SK-N-MC (cell line): Measurements from ENCODE around the gene IFNA10.
"Not testable (repeated sequence)": the region's sequence is repeated elsewhere in the genome, so short reads cannot be mapped to it uniquely, and the experiment has no call there.

Experiments used
- DNase-seq: peaks from one replicate; pipeline ENCODE4 v3.0.0-alpha.2; 2011; ENCODE audit warnings: low read depth, low spot score
- H3K27ac ChIP-seq: fragments of 200-600 bp; sonication (generic); 2 replicates; pipeline ENCODE4 v1.5.1; 2016; ENCODE audit warnings: mixed run types
- H3K36me3 ChIP-seq: fragments of 200-600 bp; sonication (generic); 2 replicates; pipeline ENCODE4 v1.6.1; 2017; ENCODE audit warnings: antibody characterized with exemption, low read length, mixed read lengths; ENCODE audit not compliant: insufficient read depth
- H3K4me3 ChIP-seq: fragments of 200-600 bp; sonication (generic); 2 replicates; pipeline ENCODE4 v1.5.1; 2016
- H3K9ac ChIP-seq: fragments of 200-600 bp; sonication (generic); 2 replicates; pipeline ENCODE4 v1.8.0; 2017; ENCODE audit warnings: mixed run types, mixed read lengths; ENCODE audit not compliant: insufficient read length
- H3K9me3 ChIP-seq: fragments of 200-600 bp; sonication (generic); 2 replicates; pipeline ENCODE4 v1.6.1; 2017; ENCODE audit warnings: low read depth, mild to moderate bottlenecking, antibody characterized with exemption, low read length, moderate library complexity, mixed read lengths
- EZH2 ChIP-seq: fragments of 200-600 bp; sonication (generic); IDR thresholded peaks from one replicate; pipeline ENCODE4 v1.6.1; 2017; ENCODE audit warnings: antibody characterized with exemption
- FOXP2 ChIP-seq: optimal IDR thresholded peaks from 2 replicates; pipeline ENCODE3; 2011; ENCODE audit warnings: mild to moderate bottlenecking, moderate library complexity; ENCODE audit not compliant: insufficient read depth; ENCODE audit errors: extremely low read length, control extremely low read depth
- POLR2AphosphoS5 ChIP-seq: IDR thresholded peaks from 2 replicates; pipeline ENCODE4 v1.6.1; 2012; ENCODE audit warnings: mild to moderate bottlenecking, low read depth, low read length, borderline replicate concordance

Gene IFNA10

DNA sequence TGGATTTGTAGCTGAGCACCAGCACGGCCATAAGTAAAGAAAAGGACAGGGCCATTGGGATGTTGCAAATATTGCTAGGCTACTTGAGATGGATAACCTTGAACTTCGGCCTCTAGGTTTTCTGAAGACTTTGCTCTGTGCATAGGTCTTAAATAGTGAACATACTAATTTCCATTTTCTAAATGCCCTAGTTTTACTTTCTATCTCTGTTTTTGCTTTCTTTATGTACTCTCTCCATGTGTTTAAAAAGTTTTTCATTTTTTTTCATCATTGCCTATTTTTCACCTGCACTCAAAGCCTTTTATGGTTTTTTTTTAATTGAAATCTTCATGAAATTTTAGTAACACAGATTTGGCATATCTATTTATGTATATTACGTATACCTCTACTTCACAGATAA lies at the start of gene IFNA10:
Gene IFNA10 (minus strand): TSS at position 101 of the 400 bp plus-strand sequence. CDS start 46 bp downstream, at position 55.
- not testable (repeated sequence) for H3K36me3 ChIP-seq, H3K27ac ChIP-seq

DNA sequence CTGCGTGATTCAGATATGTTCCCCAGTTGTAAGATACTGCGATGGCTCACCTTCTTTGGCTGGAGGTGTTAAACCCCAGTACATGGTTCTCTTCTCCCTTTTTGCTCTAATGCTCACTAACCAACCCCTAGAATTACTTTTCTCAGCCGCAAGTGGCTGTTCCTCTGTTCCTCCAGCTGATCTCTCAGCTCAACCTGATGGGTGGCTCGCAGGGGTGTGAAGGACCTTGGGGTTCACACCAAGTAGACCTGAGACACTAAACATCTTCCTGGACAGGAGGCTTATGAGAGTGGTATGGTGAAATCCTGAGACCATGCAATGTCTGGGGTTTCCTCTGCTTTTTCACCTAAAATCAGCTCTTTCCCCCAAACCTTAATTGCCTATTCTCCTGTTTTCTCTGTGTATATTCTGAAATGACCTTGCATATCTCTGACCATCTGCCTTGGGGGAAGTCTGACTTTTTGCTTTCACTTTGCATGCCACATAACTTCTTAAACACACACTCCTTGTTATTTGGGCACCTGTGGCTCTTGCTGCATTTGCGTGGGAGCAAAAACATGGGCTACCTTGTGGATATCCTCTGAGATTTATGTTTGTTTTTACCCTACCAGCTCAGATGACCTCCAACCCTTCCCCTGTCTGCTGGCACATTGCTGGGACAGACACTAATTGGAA lies 48.7 kb upstream of the IFNA10 start:
- no peak overlapping the region for H3K27ac ChIP-seq
- H3K4me3 ChIP-seq, result no peak overlapping the region

More for the DNA sequence above, at the start of gene IFNA10:
- DNase-seq, H3K4me3 ChIP-seq, H3K9ac ChIP-seq, H3K9me3 ChIP-seq: not testable (repeated sequence)

DNA sequence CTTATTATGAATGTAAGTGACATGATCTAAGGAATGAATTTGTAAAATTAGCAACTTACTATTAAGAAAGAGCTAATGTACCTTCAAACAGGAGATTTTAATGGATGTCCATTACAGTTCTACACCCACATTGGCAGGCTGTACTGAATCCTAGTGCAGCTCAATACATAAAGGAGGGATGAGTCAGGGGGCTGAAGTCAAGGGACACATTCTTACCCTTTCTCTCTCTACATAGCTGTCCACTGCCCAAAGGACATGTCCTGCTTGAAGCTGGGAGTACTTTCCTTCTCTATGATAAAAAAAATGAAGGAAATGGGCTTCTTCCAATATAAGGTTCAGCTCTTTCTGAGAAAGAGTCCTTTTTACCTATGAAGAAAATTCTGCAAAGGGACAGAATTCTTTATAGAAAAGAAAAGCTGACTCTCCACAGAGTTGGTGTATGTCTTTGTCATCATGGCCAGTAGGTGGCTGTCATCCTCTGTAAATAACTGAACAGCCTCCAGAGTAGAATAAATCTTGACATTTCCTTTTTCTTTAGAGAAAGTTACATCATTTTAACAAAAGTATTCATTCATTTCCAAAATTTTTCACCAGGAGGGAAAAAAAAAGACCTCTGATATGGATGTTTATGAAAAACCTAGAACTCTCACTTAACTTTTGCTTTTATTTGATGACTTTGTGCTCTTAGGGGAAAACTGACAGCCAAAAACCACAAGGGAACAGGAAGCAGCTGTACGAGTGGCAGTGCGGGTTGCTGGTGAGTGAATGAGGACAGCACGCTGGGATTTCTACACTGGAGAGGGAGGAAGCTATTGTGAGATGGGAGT lies 46.0 kb upstream of the IFNA10 start:
- DNase-seq, result peak; percentile 48
- H3K9me3 ChIP-seq, result no peaks in the 10 kb centered on the region
- peak overlapping the region; percentile 63 for H3K4me3 ChIP-seq
- H3K27ac ChIP-seq, result no peak overlapping the region
- TF ChIP-seq EZH2, result no peak
- TF ChIP-seq POLR2AphosphoS5, result no peak
- TF ChIP-seq FOXP2, result no peak
- H3K36me3 ChIP-seq, result no peaks in the 10 kb centered on the region
- H3K9ac ChIP-seq, result no peak overlapping the region

More for the DNA sequence above, 48.7 kb upstream of the IFNA10 start:
- Histone ChIP-seq H3K9ac (no peak overlapping the region), H3K9me3 (no peaks in the 10 kb centered on the region), H3K36me3 (no peaks in the 10 kb centered on the region)
- DNase-seq, result no peak
- TF ChIP-seq FOXP2 (no peak), EZH2 (no peak), POLR2AphosphoS5 (no peak)

DNA sequence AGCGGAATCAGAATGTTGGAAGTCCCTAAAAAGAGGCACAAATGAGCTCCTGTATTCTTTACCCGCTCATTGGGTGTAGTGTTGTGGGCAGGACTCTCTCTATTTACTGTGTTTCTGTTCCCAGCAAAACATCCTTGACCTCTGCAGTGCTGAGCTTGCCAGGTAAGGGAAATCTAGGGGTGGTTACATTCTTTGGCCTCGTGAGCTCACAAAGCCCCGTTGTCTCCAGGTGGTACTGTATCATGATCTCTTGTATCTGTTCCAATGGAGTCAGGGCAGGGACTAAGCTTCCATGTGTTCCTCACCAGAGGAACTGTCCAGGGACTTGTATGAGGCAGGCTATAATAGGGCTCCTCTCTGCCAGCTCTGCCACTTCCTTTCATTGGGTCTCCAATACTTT lies 44.7 kb upstream of the IFNA10 start:
- TF ChIP-seq FOXP2 (no peak), EZH2 (no peak)
- H3K4me3 ChIP-seq, result no peak overlapping the region
- no peak overlapping the region for H3K9ac ChIP-seq
- H3K9me3 ChIP-seq, result no peaks in the 10 kb centered on the region
- H3K27ac ChIP-seq, result no peak overlapping the region
- H3K36me3 ChIP-seq, result no peaks in the 10 kb centered on the region
- DNase-seq, result no peak

DNA sequence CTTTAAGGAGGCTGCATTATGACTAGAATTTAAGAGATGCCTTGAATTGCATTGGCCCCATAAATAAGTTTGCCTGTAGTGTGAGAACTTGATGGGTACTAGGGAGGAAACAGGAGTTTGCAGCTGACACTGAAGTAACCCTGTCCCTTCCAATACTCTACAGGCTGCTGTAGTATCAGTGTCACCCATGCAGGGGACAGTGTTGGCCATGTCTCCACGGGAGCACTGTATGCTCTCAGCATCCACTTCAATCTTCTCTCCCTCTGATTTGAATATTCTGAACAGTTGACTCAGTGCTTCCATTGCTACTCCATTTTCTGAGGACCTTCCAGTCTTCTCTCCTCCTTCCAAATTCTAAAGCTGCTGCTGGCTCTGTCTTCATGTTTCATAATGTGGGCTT lies 44.2 kb upstream of the IFNA10 start:
- Histone ChIP-seq H3K4me3 (no peak overlapping the region), H3K36me3 (no peaks in the 10 kb centered on the region), H3K27ac (no peak overlapping the region), H3K9me3 (no peaks in the 10 kb centered on the region), H3K9ac (no peak overlapping the region)
- DNase-seq, result no peak
- no peak for TF ChIP-seq FOXP2
- TF ChIP-seq EZH2, result no peak
- no peak for TF ChIP-seq POLR2AphosphoS5

DNA sequence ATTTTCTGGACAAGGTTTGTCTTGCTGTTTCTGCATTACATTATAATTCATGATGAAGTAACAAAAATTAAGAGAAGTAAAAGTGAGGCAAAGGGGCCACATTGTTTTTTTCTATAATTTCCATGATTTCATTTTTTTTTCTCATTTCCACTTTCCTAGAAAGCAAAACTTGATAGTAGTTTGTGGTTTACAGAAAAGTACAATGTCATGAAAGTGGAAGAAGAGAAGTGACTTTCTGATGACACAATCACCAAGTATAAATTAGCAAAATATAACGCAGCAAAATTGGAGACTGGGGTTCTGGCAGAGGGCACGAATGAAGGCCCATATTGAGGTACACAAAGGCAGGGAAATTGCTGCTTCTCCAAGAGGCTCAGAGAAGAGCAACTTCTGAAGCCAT lies 37.9 kb upstream of the IFNA10 start:
- DNase-seq, result no peak
- no peaks in the 10 kb centered on the region for H3K36me3 ChIP-seq
- H3K9ac ChIP-seq, result no peak overlapping the region
- H3K27ac ChIP-seq, result no peak overlapping the region
- H3K9me3 ChIP-seq, result no peaks in the 10 kb centered on the region
- TF ChIP-seq FOXP2 (no peak), EZH2 (no peak), POLR2AphosphoS5 (no peak)
- H3K4me3 ChIP-seq, result no peak overlapping the region

DNA sequence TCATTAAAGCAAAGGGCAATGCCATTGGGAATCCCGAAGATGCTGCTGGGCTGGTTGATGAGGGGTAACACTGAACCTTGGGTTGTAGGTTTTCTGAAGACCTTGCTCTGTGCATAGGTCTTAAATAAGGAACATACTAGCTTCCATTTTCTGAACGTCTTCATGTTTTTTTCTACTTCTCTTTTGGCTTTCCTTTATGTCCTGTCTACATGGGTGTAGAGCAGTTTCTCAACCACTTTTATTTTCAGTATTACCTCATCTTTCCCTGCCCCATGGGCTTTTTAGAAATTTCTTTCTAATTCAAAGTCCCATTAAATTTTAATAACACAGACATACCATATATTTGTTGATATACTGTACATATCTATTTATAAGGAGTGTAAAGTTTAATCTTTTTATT lies 33.0 kb upstream of the IFNA10 start, which contains the start of gene IFNA14:
Gene IFNA14 (minus strand): TSS at position 95 of the 400 bp plus-strand sequence. CDS start 70 bp downstream, at position 25.
- Histone ChIP-seq H3K27ac (no peak within 1 kb of the TSS), H3K9ac (no peak within 1 kb of the TSS), H3K36me3 (no peaks in the 10 kb centered on the region), H3K9me3 (no peaks in the 10 kb centered on the region), H3K4me3 (no peak within 1 kb of the TSS)
- TF ChIP-seq POLR2AphosphoS5 (no peak), FOXP2 (no peak), EZH2 (no peak)
- DNase-seq, result no peak

DNA sequence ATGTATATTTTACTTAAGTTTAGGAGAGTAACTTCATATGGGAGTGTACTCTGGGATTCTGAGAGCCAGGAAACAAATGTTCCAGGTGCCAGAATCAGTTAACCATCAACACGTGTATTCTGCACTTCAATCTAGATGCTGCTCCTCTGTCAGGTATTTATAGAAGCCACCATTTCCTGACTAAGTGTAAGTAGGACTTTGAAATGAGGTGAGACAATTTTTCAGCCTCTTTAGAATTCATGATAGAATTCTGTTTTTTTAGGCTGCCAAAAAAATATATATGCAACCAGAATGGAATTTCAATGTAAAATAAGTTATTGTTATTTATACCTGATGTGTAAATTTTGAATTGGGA lies 29.4 kb upstream of the IFNA10 start:
- not testable (repeated sequence) for H3K9ac ChIP-seq, H3K9me3 ChIP-seq, H3K27ac ChIP-seq, H3K36me3 ChIP-seq, DNase-seq, H3K4me3 ChIP-seq

DNA sequence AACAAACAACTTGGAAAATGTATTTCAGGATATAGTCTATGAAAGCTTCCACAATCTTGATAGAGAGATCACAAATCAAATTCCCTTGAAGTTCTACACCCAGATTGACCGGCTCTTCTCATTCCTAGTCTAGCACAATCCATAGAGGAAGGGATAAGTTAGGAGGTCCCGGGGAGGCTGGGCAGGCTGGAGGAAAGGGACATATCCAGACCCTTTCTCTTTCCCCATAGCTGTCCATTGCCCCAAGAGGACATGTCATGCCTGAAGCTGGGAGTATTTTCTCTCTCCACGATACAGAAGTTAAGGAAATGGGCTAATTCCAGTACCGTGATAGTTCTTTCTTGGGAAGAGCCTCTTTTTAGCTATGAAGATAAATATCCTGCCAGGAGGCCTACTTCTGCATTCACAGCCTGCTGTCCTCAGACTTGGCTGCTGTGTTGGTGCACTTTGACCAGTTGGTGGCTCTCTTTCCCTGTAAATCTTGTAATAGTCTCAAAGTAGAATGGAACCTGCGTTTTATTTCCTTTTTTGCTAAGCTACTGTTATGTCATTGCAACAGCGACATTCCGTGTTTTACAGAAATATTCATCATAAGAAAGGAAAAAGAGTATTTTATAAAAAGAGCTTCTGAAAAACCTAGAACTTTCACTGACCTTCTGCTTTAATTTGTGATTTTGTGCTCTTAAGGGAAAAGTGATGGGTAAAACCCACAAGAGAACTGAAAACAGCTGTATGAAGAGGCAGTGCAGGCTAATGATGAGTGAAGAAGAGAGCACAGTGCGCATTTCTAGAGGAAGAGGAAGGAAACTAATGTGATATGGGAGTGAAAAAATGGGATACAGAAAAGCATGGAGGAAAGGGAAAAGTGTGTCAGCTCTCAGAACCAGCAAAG lies 28.8 kb upstream of the IFNA10 start:
- H3K9me3 ChIP-seq, H3K4me3 ChIP-seq, H3K9ac ChIP-seq, H3K36me3 ChIP-seq, H3K27ac ChIP-seq: not testable (repeated sequence)
- peak; percentile 2 for DNase-seq
